GM18517 (cell line): Measurements from ENCODE around the gene NSD2.

ENCODE experiments used
- ATAC-seq: cut with Tn5 transposase; IDR thresholded peaks from one replicate; pipeline ENCODE4 v1.9.1; 2021; ENCODE audit warnings: mild to moderate bottlenecking, moderate library complexity; ENCODE audit not compliant: unreplicated experiment

Gene NSD2

DNA sequence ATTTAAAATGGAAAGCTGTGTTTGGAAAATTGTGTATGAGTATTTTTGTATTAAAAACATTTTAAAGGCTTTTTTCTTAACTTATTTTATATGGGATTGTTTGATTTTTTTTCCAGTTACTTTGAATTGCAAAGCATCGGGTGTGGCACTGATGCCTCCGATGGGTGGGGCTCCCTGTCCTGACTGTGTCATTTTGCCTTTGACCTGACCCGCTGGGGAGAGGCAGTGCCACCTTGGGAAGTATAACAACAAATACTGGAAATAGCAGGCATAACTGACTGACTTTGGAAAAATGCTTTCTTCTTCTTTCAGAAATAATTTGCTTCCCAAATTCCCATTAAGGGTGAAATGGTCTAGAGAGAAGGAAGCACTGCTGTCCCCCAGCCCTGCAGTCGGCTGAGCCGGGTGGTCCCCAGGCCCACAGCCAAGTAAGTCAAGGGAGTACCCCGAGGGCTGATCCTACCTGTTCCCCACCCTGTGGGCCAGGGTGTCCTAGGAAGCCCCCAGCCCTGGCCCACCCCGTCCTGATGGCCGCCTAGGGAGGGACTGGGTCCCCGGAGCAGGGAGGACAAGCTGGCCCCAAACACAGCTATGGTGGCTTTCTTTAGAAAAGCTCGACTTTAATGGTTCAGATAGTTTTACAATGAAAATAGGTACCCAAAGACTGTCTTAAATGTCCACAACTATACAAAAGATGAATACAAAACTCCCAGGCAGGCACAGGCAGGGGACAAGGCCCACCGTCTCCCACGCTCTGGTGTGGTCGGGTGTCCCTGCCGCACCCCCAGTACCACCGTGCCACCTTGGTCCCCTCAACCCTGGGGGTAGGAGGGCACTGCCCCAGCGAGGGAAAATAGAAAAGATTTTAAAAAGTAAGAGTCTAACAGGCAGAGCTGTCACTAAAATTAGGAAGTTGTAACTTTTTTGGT lies 111.2 kb downstream of the NSD2 start:
- no peak for ATAC-seq

DNA sequence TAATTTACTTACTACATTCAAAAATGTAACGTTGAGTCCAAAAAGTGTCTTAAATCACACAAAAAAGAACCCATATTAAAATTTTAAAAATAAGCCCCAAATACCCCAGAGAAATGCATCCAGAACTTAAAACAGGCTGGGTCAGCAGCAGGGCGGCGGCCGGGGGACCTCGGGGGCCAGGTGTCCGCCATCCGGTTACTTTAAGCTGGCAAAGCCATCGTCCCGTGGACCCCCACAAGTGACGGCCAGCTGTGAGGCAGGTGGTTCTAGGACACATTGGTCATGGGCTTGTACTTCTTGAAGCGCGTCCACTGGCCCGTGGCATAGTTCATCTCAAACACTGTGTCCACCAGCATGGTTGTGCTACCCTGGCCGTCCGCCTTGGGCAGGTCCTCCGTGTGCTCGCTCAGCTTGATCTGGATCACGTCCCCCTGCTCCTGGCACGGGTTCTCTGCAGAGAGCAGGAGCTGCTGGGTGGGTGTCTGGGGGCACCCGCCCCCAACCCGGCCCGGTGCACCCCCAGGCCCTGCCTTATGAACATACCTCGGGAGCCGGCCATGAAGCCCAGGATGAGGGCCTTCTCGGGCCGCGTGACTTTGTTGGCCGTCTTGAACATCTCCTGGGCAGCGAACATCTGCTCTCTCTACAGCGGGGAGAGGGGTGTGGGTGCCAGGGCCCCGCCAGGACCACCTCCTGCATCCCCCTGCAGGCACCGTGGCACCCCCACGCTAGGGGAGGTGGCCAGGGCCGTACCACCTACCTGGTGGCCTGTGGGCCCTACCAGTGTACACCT lies 112.1 kb downstream of the NSD2 start:
- ATAC-seq: no peak

GRCh38 chr4:1983846-1984405 lies 112.7 kb downstream of the NSD2 start:
- no peak for ATAC-seq

DNA sequence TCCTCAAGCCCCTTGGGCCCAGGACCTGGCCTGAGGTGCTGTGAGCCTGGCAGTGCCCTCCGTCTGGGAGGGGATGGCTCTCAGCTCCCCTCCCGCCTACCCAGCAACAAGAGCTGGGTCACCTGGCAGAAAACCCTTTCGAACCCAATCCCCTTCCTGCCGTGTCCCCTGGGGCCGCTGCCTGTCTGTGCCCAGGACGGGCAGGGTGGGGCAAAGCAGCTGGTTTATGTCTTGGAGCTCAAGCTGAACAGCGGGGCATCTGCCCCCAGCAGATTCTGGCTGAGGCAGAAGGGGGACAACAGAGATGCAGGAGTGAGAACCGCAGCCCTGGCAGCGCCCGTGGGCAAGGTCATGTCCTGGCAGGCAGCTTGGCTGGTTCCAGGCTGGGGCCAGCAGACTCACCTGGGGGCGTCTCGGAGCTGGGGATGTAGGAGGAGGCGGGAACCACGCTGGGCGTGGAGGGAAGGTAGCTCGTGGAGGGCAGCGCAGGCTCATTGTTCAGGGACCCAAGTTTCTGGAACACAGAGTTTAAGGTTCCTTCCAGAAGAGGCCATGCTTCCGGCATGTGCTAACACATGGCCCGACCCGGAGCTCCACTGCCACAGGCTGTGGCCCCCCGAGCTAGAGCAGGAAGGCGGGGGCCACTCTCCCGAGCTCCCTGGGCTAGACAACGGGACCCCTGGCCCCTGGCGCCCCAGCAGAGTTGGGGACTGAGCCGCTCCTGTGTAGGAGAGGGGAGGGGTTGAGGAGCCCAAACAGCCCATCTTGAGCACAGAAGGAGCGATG lies 113.4 kb downstream of the NSD2 start:
- no peak for ATAC-seq

GRCh38 chr4:1985294-1985693 lies 114.1 kb downstream of the NSD2 start:
- ATAC-seq: no peak

DNA sequence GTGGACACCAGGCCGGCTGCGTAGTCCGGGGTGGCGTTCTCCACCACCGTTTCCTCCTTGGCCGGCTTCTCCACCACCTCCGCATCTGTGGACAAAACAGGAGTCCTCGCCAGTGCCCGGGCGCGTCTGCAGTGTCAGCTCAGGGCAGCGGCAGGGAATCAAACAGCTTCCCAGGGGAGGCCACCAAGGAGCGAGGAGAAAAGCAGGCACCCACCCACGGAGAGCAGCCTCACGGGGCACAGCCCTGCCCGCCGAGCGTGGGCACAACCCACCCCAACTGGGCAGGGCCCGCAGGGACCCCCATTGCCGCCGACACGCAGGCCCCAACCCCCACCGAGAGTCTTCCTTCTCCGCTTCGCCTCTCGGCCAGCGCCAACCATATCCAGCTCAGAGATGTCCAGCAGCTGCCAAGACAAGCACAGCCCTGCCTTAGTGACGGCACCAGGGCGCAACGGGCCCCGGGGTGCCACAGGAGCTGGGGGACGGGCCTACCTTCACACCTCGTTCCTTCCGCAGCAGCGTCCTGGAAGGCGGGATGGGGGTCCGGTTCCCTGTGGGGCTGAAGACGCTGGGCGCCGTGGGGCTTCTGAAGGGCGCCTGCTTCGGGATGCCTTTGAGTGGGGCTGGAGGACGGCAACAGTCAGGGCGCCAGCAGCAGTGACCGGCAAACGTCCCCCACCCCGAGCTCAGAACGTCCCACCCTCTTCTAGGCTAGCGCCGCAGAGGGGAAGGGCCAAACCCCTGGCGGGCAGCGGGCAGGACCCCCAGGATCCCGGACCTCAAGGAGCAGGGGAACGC lies 114.8 kb downstream of the NSD2 start:
- no peak for ATAC-seq

GRCh38 chr4:1986578-1987210 lies 115.5 kb downstream of the NSD2 start:
- ATAC-seq: no peak

GRCh38 chr4:1987296-1987695 lies 116.1 kb downstream of the NSD2 start:
- no peak for ATAC-seq

GRCh38 chr4:1987721-1988326 lies 116.6 kb downstream of the NSD2 start:
- ATAC-seq: no peak

DNA sequence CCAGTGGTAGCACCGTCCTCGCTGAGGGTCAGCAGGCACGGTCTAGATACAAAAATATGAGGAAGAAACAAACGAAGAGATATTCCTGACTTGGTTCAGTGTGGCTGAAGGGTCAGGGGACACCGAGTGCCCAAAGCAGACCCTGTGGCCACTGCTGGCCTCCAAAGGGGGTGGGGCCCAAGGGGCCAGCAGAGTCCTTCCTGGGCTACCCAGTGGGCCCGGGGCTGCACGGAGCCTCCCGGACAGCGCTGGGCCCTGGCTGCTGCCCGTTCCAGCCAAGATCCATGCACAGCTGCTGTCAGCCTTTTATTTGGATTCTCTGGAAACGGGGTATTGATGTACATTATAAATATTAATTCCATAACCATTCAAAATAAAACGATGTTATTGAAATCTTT lies 117.1 kb downstream of the NSD2 start:
- no peak for ATAC-seq

DNA sequence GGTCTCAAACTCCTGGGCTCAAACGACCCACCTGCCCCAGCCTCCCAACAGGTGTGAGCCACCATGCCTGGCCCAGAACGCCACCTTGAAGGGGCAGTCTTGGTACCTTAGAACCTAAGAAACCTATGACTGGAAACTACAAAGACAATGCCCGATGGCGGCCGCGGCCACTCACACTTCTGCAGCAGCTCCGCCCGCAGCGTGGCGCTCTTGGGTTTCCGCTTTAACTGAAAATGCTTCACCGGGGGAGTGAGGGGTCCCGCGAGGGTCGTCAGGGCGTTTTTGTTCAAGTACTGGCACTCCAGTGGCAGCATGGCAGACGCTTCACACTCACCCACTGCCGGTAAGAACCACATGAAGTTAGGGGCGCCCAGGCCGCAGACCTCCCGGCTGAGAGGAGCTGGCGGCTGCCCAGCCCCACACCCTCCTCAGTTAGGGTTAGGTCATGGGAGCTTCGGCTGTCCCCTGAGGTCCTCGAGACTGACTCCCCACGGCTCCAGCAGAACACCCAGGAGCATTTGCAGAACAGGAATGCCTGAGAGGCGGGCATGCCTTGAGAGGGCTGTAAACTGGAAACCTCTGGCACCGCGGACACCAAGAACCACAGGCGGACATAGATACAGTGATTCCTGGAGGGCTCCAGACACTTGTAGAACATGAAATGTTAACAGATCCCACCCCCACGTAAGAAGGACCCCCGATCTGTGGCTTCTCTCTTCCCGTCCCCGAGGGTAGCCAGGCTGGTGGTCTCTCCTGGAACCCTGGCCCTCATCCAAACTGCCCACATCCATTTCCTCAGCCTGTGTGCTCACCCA lies 118.5 kb downstream of the NSD2 start:
- no peak for ATAC-seq

DNA sequence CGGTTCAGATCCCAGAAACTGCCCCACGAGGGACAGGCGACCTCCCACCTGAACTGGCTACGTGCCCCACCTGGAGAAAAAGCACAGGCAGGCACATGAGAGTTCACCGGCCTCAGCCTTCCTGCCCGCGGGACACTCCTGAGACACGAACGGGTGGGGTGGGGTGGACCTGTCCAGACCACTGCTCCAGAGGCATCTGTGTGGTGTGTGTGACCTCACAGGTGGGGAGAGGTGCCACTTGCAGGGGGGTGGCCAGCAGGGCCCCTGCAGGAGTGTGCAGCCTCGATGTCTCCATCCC lies 119.1 kb downstream of the NSD2 start:
- ATAC-seq: no peak

DNA sequence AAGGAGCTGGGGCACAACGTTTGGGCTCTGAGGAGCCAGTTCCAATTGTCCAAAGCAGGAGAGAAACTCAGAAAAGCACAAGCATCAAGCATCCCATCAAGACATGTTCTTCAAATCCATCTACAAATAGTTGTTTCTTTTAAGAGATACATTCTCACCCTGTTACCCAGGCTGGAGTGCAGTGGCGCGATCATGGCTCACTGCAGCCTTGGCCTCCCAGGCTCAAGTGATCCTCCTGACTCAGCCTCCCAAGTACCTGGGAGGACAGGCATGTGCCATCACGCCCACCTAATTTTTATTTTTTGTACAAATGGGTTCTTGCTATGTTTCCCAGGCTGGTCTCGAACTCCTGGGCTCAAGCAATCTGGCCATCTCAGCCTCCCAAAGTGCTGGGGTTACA lies 119.5 kb downstream of the NSD2 start:
- no peak for ATAC-seq

DNA sequence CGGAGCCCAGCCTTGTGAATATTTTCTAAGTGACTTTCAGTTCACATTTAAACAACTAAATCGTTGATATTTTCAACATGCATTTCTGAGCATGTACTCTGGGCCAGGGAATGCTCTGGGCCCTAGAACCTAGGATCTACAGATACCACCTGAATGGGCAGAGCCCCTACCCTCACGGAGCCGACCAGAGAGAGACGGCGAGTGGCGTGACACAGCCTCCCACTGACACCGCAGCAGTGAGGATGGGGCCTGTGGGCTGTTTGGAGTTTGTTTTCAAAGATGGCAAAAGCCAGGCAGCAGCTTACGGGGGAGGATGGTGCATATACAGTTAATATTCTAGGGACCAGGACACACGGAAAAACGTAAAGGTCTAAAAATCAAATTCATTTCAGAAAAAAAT lies 119.9 kb downstream of the NSD2 start:
- no peak for ATAC-seq

DNA sequence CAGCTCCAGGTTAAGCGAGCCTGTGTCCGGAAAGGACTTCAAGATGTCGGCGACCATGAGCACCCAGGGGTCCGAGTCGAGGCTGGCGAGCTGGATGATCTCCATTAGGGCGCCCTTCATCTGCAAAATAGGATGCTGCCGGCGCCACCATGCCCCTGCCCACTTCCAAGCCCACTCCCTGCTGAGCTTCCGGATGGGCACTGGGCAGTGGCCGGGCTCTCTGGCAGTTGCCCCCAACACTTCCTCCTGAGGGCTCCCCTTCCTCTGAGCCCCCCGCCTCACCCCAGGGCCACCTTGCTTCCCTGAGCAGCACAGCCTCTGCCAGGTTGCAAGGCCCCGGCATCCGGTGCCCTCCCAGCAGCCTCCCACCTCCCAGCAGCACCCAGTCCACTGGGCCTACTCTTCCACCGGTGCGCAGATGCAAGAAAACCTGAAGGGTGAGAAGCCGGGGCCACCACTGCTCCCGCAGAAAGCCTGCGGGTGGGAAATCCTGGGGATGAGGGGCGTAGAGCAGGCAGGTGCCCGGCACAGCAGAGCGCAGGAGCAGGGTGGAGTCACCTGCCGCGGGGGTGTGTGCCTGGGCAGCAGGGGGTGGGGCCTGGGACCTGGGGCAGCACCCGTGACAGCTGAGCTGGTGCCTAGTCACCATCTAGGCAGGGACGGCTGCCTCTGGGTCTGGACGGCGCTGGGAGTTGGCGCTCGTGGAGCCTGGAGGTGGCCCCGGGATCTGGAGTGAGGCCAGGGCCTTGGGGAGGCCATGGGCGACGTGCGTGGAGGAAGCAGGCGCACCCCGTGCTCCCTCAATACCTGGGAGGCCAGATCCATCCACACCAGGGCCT lies 120.6 kb downstream of the NSD2 start:
- no peak for ATAC-seq

DNA sequence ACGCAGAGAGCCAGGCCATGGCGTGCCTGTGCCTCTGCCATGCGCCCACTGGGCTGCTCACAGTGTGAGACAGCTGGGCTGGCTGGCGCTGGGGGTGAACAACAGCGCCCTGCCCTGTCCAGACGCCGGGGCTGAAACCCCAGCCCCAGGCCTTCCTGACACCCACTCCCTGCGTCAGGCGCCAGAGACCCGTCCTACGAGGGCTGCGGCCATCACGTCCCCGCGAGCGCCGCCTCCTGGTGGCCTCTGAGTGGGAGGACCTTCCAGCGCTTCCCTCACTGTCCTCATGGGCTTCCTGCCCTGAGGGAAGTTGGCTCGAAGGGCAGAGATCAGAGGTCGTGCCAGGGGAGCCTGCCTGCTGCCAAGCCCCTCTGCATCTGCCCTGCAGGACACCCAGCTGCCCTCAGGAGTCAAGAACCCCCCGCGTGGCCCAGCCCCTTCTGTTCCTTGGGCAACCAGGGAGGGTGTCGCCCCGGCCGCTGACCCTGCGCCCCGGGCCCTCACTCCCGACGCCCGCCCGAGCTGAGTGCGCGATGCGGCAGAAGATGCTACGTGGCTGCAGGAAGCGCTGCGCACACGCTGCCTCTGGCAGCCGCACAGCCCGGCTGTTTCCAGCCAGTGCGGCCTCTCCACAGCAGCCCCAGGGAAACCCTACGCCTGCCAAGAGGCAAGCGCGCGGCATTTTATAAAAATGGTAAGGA lies 121.4 kb downstream of the NSD2 start:
- ATAC-seq: no peak

- no peak for ATAC-seq
These were observed 122.0 kb downstream of the NSD2 start for GRCh38 chr4:1993169-1993516.
